Ammon's horn (tissue), 1 donor: ENCODE measurements around the gene CABLES1.
"Not testable (repeated sequence)": the region's sequence is repeated elsewhere in the genome, so short reads cannot be mapped to it uniquely, and the experiment has no call there.

Experiments used
- DNase-seq: peaks from one replicate; pipeline ENCODE4 v3.0.0-alpha.2; 2016; ENCODE audit warnings: low spot score

Gene CABLES1, protein sequence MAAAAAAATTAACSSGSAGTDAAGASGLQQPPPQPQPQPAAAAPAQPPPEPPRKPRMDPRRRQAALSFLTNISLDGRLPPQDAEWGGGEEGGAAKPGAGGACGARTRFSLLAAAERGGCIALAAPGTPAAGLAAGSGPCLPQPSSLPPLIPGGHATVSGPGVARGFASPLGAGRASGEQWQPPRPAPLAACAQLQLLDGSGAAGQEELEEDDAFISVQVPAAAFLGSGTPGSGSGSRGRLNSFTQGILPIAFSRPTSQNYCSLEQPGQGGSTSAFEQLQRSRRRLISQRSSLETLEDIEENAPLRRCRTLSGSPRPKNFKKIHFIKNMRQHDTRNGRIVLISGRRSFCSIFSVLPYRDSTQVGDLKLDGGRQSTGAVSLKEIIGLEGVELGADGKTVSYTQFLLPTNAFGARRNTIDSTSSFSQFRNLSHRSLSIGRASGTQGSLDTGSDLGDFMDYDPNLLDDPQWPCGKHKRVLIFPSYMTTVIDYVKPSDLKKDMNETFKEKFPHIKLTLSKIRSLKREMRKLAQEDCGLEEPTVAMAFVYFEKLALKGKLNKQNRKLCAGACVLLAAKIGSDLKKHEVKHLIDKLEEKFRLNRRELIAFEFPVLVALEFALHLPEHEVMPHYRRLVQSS

DNA sequence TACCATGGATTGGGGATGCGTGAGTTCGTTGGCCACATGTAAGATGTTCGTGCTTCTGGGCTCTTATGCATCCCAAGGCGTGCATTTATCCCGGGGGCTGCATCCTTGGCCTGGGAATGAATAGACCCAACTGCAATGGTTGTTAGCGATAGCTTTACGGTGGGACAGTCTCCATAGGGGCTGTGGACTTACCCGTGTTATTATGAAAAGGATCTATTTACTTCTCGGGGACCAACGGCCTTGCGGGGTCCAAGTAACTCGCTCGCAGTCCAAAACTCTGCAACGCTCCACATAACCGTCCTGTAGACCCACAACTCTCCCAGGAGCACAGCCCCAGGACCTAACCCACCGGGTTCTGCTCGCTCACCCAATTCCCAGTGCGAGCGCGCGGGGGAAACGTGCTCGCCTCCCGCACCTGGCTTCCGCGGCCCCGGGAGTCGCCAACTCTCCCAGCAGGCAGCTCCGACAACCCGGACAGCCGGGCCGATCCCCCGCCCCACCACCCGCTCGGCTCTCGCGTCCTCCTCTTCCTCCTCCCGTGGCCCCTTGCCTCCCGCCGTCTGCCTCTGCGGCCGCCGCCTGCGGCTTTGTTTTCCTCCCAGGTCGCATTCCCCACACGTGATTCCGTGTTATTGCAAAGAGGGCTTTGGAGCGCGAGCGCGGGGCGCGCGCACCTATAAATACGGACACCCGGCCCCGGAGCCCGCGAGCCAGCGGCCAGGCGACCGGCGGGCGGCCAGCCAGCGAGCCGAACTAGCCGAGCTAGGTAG is at the start of gene CABLES1:
CABLES1 (plus strand) TSS at position 706 of the 770 bp plus-strand sequence. CDS start 278 bp downstream, outside the sequence.
- peak; percentile 59 for DNase-seq

- DNase-seq: no peak
Measured at GRCh38 chr18:23087352-23087751, 47.9 kb upstream of the CABLES1 start.

- DNase-seq: peak; percentile 27
Measured at GRCh38 chr18:23088310-23088709, 47.0 kb upstream of the CABLES1 start.

GRCh38 chr18:23091017-23091993 is 44.0 kb upstream of the CABLES1 start:
- not testable (repeated sequence) for DNase-seq

DNA sequence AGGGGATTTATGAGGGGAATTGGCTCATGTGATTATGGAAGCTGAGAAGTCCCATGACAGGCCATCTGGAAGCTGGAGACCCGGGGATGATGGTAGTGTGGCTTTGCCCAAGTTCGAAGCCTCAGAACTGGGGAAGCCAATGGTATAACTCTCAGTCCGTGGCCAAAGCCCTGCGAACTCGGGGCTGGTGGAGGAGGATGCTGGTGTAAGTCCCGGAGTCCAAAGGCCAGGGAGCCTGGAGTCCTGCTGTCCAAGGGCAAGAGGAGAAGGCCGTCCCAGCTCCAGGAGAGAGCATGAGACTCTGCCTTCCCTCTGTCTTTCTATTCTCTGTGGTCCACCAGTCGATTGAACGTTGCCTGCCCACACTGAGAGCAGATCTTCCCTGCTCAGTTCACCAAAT is 43.2 kb upstream of the CABLES1 start:
- no peak for DNase-seq

GRCh38 chr18:23093130-23093529 is 42.2 kb upstream of the CABLES1 start:
- not testable (repeated sequence) for DNase-seq

- no peak for DNase-seq
Measured at GRCh38 chr18:23093772-23094171, 41.5 kb upstream of the CABLES1 start.

DNA sequence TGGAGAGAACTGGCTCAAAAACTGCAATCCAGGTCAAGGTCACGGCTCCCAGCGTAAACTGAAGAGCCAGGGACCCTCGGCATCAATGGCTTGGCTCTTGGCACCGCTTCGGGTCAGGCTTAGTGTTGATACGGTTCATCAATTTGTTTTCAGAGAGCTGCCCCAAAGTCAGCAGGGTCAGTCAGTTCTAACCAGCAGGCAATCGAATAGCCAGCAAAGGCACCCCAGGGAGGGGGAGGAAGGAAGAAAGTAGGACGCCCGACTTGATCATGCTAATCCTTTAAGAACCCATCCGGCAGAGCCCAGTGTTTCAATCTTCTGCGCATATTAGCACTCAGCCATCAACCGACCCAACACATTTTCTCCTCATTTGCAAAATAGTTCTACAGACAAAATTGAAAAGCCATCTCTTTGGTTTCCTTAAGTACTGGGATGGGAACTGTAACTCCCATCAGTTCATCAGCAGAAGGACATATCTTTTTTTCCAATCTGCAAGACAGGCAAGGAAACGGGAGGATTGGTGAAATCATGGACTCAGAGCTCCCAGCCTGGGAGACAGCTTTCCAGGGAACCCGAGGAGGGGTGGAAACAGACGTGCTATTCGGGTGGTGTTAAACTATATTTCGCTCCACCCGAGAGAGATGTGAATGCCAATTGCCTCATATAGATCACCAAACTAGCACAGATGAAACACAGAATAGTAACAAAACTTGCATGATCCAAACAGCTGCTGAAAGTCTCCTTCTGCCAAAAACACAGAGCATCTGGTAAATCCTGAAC is 40.7 kb upstream of the CABLES1 start:
- DNase-seq: no peak

DNA sequence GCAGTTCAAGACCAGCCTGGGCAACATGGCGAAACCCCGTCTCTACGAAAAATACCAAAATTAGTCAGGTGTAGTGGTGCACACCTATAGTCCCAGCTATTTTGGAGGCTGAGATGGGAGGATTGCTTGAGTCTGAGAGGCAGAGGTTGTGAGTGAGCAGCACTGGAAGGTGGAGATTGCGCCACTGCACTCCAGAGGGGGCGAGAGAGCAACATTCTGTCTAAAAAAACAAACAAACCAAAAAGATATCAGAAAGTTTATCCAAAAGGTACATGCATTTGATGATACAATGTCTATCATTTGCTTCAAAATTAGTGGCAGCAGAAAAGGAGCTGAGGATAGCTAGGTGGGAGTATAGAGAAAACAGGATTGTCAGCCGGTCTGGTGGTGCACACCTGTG is 39.8 kb upstream of the CABLES1 start:
- DNase-seq: no peak

GRCh38 chr18:23097016-23097415 is 38.3 kb upstream of the CABLES1 start:
- not testable (repeated sequence) for DNase-seq

GRCh38 chr18:23099621-23100020 is 35.7 kb upstream of the CABLES1 start:
- DNase-seq: no peak

- no peak for DNase-seq
Measured at GRCh38 chr18:23101861-23102432, 33.3 kb upstream of the CABLES1 start.

- DNase-seq: no peak
Measured at GRCh38 chr18:23102493-23103261, 32.6 kb upstream of the CABLES1 start.

GRCh38 chr18:23103449-23103848 is 31.8 kb upstream of the CABLES1 start:
- no peak for DNase-seq

GRCh38 chr18:23105030-23105429 is 30.3 kb upstream of the CABLES1 start:
- DNase-seq: no peak

GRCh38 chr18:23105581-23106219 is 29.6 kb upstream of the CABLES1 start:
- no peak for DNase-seq

- no peak for DNase-seq
Measured at GRCh38 chr18:23106575-23106974, 28.7 kb upstream of the CABLES1 start.

DNA sequence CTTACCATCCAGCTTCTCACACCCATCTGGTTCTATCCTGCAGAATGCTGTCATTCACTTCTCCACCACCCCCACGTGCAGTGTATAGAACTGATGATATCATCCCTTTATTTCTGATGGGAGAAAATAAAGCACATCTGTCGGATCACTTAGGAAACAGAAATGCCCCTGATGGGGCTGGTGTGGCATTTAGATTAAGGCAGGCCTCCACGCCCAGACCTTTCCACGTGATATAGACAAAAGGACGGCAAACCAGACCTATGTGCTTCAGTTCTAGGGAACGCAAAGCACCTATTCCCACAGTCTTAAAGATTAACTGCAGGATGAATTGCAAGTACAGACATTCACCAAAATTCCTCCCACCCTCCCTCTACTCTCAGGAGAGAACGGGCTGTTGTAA is 27.6 kb upstream of the CABLES1 start:
- DNase-seq: no peak

- DNase-seq: no peak
Measured at GRCh38 chr18:23108496-23108895, 26.8 kb upstream of the CABLES1 start.
